ENCODE measurements around the gene OR10H4.
"Not testable (repeated sequence)": the region's sequence is repeated elsewhere in the genome, so short reads cannot be mapped to it uniquely, and the experiment has no call there.

Gene OR10H4

GRCh38 chr19:15902254-15902653, 46.6 kb upstream of the OR10H4 start:
- Histone ChIP-seq H3K9ac (ENCODE audit: low read length) (no peak overlapping the region), H3K79me2 (ENCODE audit: low read length) (no peaks in the 10 kb centered on the region), H3K9me3 (replicated peaks; ENCODE audit: insufficient read depth, low read length) (no peaks in the 10 kb centered on the region), H3K4me1 (ENCODE audit: low read length) (no peaks in the 10 kb centered on the region), H2AFZ (ENCODE audit: low read length) (no peak overlapping the region), H4K20me1 (ENCODE audit: insufficient read depth, low read length) (no peaks in the 10 kb centered on the region), H3K4me3 (ENCODE audit: low read length) (no peak overlapping the region), H3K4me2 (ENCODE audit: low read depth, low read length) (no peak overlapping the region), H3K9me2 (replicated peaks; ENCODE audit: insufficient read depth, low read length) (no peaks in the 10 kb centered on the region), H3K27ac (ENCODE audit: low read length) (no peak overlapping the region), H3K27me3 (replicated peaks; ENCODE audit: insufficient read depth, low read length) (peaks cover 76% of the 10 kb centered on the region), H3F3A (ENCODE audit: insufficient read depth, low read length) (no peaks in the 10 kb centered on the region), H3K36me3 (replicated peaks; ENCODE audit: insufficient read depth, low read length) (no peaks in the 10 kb centered on the region)
- DNase-seq, result no peak
- TF ChIP-seq, protein P1, sequence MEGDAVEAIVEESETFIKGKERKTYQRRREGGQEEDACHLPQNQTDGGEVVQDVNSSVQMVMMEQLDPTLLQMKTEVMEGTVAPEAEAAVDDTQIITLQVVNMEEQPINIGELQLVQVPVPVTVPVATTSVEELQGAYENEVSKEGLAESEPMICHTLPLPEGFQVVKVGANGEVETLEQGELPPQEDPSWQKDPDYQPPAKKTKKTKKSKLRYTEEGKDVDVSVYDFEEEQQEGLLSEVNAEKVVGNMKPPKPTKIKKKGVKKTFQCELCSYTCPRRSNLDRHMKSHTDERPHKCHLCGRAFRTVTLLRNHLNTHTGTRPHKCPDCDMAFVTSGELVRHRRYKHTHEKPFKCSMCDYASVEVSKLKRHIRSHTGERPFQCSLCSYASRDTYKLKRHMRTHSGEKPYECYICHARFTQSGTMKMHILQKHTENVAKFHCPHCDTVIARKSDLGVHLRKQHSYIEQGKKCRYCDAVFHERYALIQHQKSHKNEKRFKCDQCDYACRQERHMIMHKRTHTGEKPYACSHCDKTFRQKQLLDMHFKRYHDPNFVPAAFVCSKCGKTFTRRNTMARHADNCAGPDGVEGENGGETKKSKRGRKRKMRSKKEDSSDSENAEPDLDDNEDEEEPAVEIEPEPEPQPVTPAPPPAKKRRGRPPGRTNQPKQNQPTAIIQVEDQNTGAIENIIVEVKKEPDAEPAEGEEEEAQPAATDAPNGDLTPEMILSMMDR (IDR thresholded peaks at IDR 0.05; ENCODE audit: low read length), result no peak
- TF ChIP-seq EZH2 (optimal IDR thresholded peaks at IDR 0.05; ENCODE audit: low read depth, low read length), result no peak
- no peak for TF ChIP-seq EZH2phosphoT487 (IDR thresholded peaks at IDR 0.05; ENCODE audit: low read length)

- H3K79me2 ChIP-seq (ENCODE audit: low read length); H3K36me3 ChIP-seq (replicated peaks; ENCODE audit: insufficient read depth, low read length); H3F3A ChIP-seq (ENCODE audit: insufficient read depth, low read length); H3K4me1 ChIP-seq (ENCODE audit: low read length); H3K4me2 ChIP-seq (ENCODE audit: low read depth, low read length); H2AFZ ChIP-seq (ENCODE audit: low read length); H4K20me1 ChIP-seq (ENCODE audit: insufficient read depth, low read length); H3K9ac ChIP-seq (ENCODE audit: low read length); DNase-seq; H3K9me2 ChIP-seq (replicated peaks; ENCODE audit: insufficient read depth, low read length); H3K4me3 ChIP-seq (ENCODE audit: low read length); H3K9me3 ChIP-seq (replicated peaks; ENCODE audit: insufficient read depth, low read length); H3K27ac ChIP-seq (ENCODE audit: low read length): not testable (repeated sequence)
- H3K27me3 ChIP-seq (replicated peaks; ENCODE audit: insufficient read depth, low read length), result peaks cover 81% of the 10 kb centered on the region
Measured at GRCh38 chr19:15902898-15903297, 45.9 kb upstream of the OR10H4 start.

GRCh38 chr19:15905026-15905425, 43.8 kb upstream of the OR10H4 start:
- Histone ChIP-seq H3K4me1 (ENCODE audit: low read length) (no peaks in the 10 kb centered on the region), H3K9ac (ENCODE audit: low read length) (no peak overlapping the region), H3K9me3 (replicated peaks; ENCODE audit: insufficient read depth, low read length) (no peaks in the 10 kb centered on the region), H2AFZ (ENCODE audit: low read length) (no peak overlapping the region), H4K20me1 (ENCODE audit: insufficient read depth, low read length) (no peaks in the 10 kb centered on the region), H3K36me3 (replicated peaks; ENCODE audit: insufficient read depth, low read length) (no peaks in the 10 kb centered on the region), H3K4me3 (ENCODE audit: low read length) (no peak overlapping the region), H3K27me3 (replicated peaks; ENCODE audit: insufficient read depth, low read length) (peaks cover 96% of the 10 kb centered on the region), H3K79me2 (ENCODE audit: low read length) (no peaks in the 10 kb centered on the region), H3K27ac (ENCODE audit: low read length) (no peak overlapping the region), H3K4me2 (ENCODE audit: low read depth, low read length) (no peak overlapping the region), H3F3A (ENCODE audit: insufficient read depth, low read length) (no peaks in the 10 kb centered on the region), H3K9me2 (replicated peaks; ENCODE audit: insufficient read depth, low read length) (no peaks in the 10 kb centered on the region)
- TF ChIP-seq, protein P1 (IDR thresholded peaks at IDR 0.05; ENCODE audit: low read length), result no peak
- TF ChIP-seq EZH2phosphoT487 (IDR thresholded peaks at IDR 0.05; ENCODE audit: low read length) (no peak), EZH2 (optimal IDR thresholded peaks at IDR 0.05; ENCODE audit: low read depth, low read length) (no peak)
- DNase-seq, result no peak

GRCh38 chr19:15911599-15912235, 37.1 kb upstream of the OR10H4 start:
- no peak for DNase-seq
- Histone ChIP-seq H3K9me3 (replicated peaks; ENCODE audit: insufficient read depth, low read length) (0 out of 2 replicates have a peak, but pooled peaks cover 3% of the 10 kb centered on the region), H3K4me2 (ENCODE audit: low read depth, low read length) (no peak overlapping the region)

More at GRCh38 chr19:15911599-15912235, 37.1 kb upstream of the OR10H4 start:
- H3K9me2 ChIP-seq (replicated peaks; ENCODE audit: insufficient read depth, low read length), result no peaks in the 10 kb centered on the region
- H3K4me1 ChIP-seq (ENCODE audit: low read length), result no peaks in the 10 kb centered on the region
- TF ChIP-seq EZH2phosphoT487 (IDR thresholded peaks at IDR 0.05; ENCODE audit: low read length) (no peak), EZH2 (optimal IDR thresholded peaks at IDR 0.05; ENCODE audit: low read depth, low read length) (no peak)
- TF ChIP-seq, protein P1 (IDR thresholded peaks at IDR 0.05; ENCODE audit: low read length), result no peak
- peaks cover 95% of the 10 kb centered on the region for H3K27me3 ChIP-seq (replicated peaks; ENCODE audit: insufficient read depth, low read length)
- no peak overlapping the region for H3K4me3 ChIP-seq (ENCODE audit: low read length)
- H3K36me3 ChIP-seq (replicated peaks; ENCODE audit: insufficient read depth, low read length), result no peaks in the 10 kb centered on the region
- no peak overlapping the region for H3K27ac ChIP-seq (ENCODE audit: low read length)
- no peak overlapping the region for H2AFZ ChIP-seq (ENCODE audit: low read length)
- H4K20me1 ChIP-seq (ENCODE audit: insufficient read depth, low read length), result no peaks in the 10 kb centered on the region
- no peaks in the 10 kb centered on the region for H3K79me2 ChIP-seq (ENCODE audit: low read length)
- H3F3A ChIP-seq (ENCODE audit: insufficient read depth, low read length), result no peaks in the 10 kb centered on the region
- H3K9ac ChIP-seq (ENCODE audit: low read length), result no peak overlapping the region
